ENCODE measurements around the gene DIABLO. TPM values are rescaled to one million over a fixed set of nuclear protein-coding genes. Genes with fewer than 3 reads are reported as not detected.
"Not testable (repeated sequence)": the region's sequence is repeated elsewhere in the genome, so short reads cannot be mapped to it uniquely, and the experiment has no call there.

The DIABLO gene
- total RNA-seq = 48.5 TPM
- 62.5 TPM for polyA plus RNA-seq
- long read RNA-seq, donor 1, transcript DIABLO-207 (6 exons, 1,471 nt) = major isoform, 6 of 9 reads
- long read RNA-seq, donor 1, partial matches to known transcripts = 0 of 9 reads
- long read RNA-seq, donor 1, other reads (novel, unspliced or antisense) = 0 of 9 reads
- long read RNA-seq, donor 2 = 0 reads
- long read RNA-seq, donor 3, transcript DIABLO-207 (6 exons, 1,471 nt) = major isoform, 23 of 31 reads
- long read RNA-seq, donor 3, partial matches to known transcripts = 0 of 31 reads
- long read RNA-seq, donor 3, other reads (novel, unspliced or antisense) = 0 of 31 reads
- long read RNA-seq, donor 4, transcript DIABLO-207 (6 exons, 1,471 nt) = major isoform, 13 of 17 reads
- long read RNA-seq, donor 4, partial matches to known transcripts = 0 of 17 reads
- long read RNA-seq, donor 4, other reads (novel, unspliced or antisense) = 0 of 17 reads
- long read RNA-seq, donor 5, transcript DIABLO-202 (6 exons, 1,336 nt) = minor isoform, 7 of 38 reads
- long read RNA-seq, donor 5, transcript DIABLO-207 (6 exons, 1,471 nt) = major isoform, 22 of 38 reads
- long read RNA-seq, donor 5, partial matches to known transcripts = 0 of 38 reads
- long read RNA-seq, donor 5, other reads (novel, unspliced or antisense) = 0 of 38 reads
- long read RNA-seq, donor 6, transcript DIABLO-207 (6 exons, 1,471 nt) = major isoform, 24 of 26 reads
- long read RNA-seq, donor 6, partial matches to known transcripts = 0 of 26 reads
- long read RNA-seq, donor 6, other reads (novel, unspliced or antisense) = 0 of 26 reads
- long read RNA-seq, donor 7, transcript DIABLO-207 (6 exons, 1,471 nt) = major isoform, 19 of 27 reads
- long read RNA-seq, donor 7, transcript DIABLO-202 (6 exons, 1,336 nt) = minor isoform, 5 of 27 reads
- long read RNA-seq, donor 7, partial matches to known transcripts = 0 of 27 reads
- long read RNA-seq, donor 7, other reads (novel, unspliced or antisense) = 0 of 27 reads
- long read RNA-seq, donor 8, transcript DIABLO-207 (6 exons, 1,471 nt) = major isoform, 8 of 11 reads
- long read RNA-seq, donor 8, partial matches to known transcripts = 0 of 11 reads
- long read RNA-seq, donor 8, other reads (novel, unspliced or antisense) = 0 of 11 reads
- long read RNA-seq, donor 9, transcript DIABLO-207 (6 exons, 1,471 nt) = major isoform, 15 of 20 reads
- long read RNA-seq, donor 9, partial matches to known transcripts = 0 of 20 reads
- long read RNA-seq, donor 9, other reads (novel, unspliced or antisense) = 0 of 20 reads
- long read RNA-seq, donor 10, transcript DIABLO-207 (6 exons, 1,471 nt) = major isoform, 21 of 27 reads
- long read RNA-seq, donor 10, partial matches to known transcripts = 0 of 27 reads
- long read RNA-seq, donor 10, other reads (novel, unspliced or antisense) = 0 of 27 reads

- Histone ChIP-seq H3K36me3 (ENCODE audit: control insufficient read depth in 2 of 2, insufficient read depth in 2 of 2, low read length in 1 of 2) (peaks cover 19 to 40% of the 10 kb centered on the region in 2 donors), H3K4me1 (ENCODE audit: control insufficient read depth in 2 of 2, insufficient read depth in 2 of 2, low read length in 2 of 2) (peaks cover 25 to 35% of the 10 kb centered on the region in 2 donors)
- WGBS = under 1% methylated on average over 74 of the region's 74 CpGs
Measured at GRCh38 chr12:122225683-122226365, at the start of gene DIABLO. DIABLO (minus strand) TSS chr12:122226052; CDS start chr12:122226014, 38 bp downstream.

GRCh38 chr12:122275459-122275858 is 49.6 kb upstream of the DIABLO start:
- WGBS = 98% methylated on average over 8 of the region's 8 CpGs
- H3K9me3 ChIP-seq (ENCODE audit: control insufficient read depth in 2 of 2, insufficient read depth in 1 of 2, low read length in 1 of 2) = no peaks in the 10 kb centered on the region
- no peaks in the 10 kb centered on the region for H3K27me3 ChIP-seq (ENCODE audit: control insufficient read depth in 2 of 2, insufficient read depth in 1 of 2, low read length in 1 of 2)
- H3K4me3 ChIP-seq (ENCODE audit: low read length in 2 of 2) = no peak overlapping the region
- no peak for DNase-seq (ENCODE audit: low read depth in 6 of 9, low spot score in 9 of 9)
- no peak overlapping the region for H3K27ac ChIP-seq (ENCODE audit: low read depth in 1 of 2, low read length in 1 of 2)
- H3K4me1 ChIP-seq (ENCODE audit: control insufficient read depth in 2 of 2, insufficient read depth in 2 of 2, low read length in 2 of 2) = no peaks in the 10 kb centered on the region
- H3K36me3 ChIP-seq (ENCODE audit: control insufficient read depth in 2 of 2, insufficient read depth in 2 of 2, low read length in 1 of 2) = peaks cover 14 to 15% of the 10 kb centered on the region in 2 donors

More at GRCh38 chr12:122225683-122226365, at the start of gene DIABLO:
- peak; percentile 92 to 100 (median 100) for DNase-seq (ENCODE audit: low read depth in 6 of 9, low spot score in 9 of 9)
- H3K27ac ChIP-seq (ENCODE audit: low read depth in 1 of 2, low read length in 1 of 2) = peak within 1 kb of the TSS; percentile 84 to 95
- peak within 1 kb of the TSS; percentile 76 to 97 for H3K4me3 ChIP-seq (ENCODE audit: low read length in 2 of 2)
- no peaks in the 10 kb centered on the region for H3K27me3 ChIP-seq (ENCODE audit: control insufficient read depth in 2 of 2, insufficient read depth in 1 of 2, low read length in 1 of 2)
- peaks cover 0 to 7% of the 10 kb centered on the region in 2 donors for H3K9me3 ChIP-seq (ENCODE audit: control insufficient read depth in 2 of 2, insufficient read depth in 1 of 2, low read length in 1 of 2)

- peak within 1 kb of the TSS; percentile 68 to 86 for H3K4me3 ChIP-seq (ENCODE audit: low read length in 2 of 2)
- WGBS = under 1% methylated on average over 56 of the region's 56 CpGs
- no peaks in the 10 kb centered on the region for H3K27me3 ChIP-seq (ENCODE audit: control insufficient read depth in 2 of 2, insufficient read depth in 1 of 2, low read length in 1 of 2)
- H3K4me1 ChIP-seq (ENCODE audit: control insufficient read depth in 2 of 2, insufficient read depth in 2 of 2, low read length in 2 of 2) = peaks cover 5 to 15% of the 10 kb centered on the region in 2 donors
- DNase-seq (ENCODE audit: low read depth in 6 of 9, low spot score in 9 of 9) = peak; percentile 90 to 99 (median 94)
- H3K27ac ChIP-seq (ENCODE audit: low read depth in 1 of 2, low read length in 1 of 2) = peak within 1 kb of the TSS; percentile 67 to 97
- no peaks in the 10 kb centered on the region for H3K9me3 ChIP-seq (ENCODE audit: control insufficient read depth in 2 of 2, insufficient read depth in 1 of 2, low read length in 1 of 2)
- peaks cover 2 to 16% of the 10 kb centered on the region in 2 donors for H3K36me3 ChIP-seq (ENCODE audit: control insufficient read depth in 2 of 2, insufficient read depth in 2 of 2, low read length in 1 of 2)
Measured at GRCh38 chr12:122266230-122266901, 40.5 kb upstream of the DIABLO start, which contains the start of gene VPS33A. VPS33A (minus strand) TSS chr12:122266494; CDS start chr12:122266408, 86 bp downstream.

- Histone ChIP-seq H3K36me3 (ENCODE audit: control insufficient read depth in 2 of 2, insufficient read depth in 2 of 2, low read length in 1 of 2) (peaks cover 4 to 21% of the 10 kb centered on the region in 2 donors), H3K27ac (ENCODE audit: low read depth in 1 of 2, low read length in 1 of 2) (peak overlapping the region; percentile 67 to 97), H3K27me3 (ENCODE audit: control insufficient read depth in 2 of 2, insufficient read depth in 1 of 2, low read length in 1 of 2) (no peaks in the 10 kb centered on the region), H3K4me1 (ENCODE audit: control insufficient read depth in 2 of 2, insufficient read depth in 2 of 2, low read length in 2 of 2) (peaks cover 5 to 15% of the 10 kb centered on the region in 2 donors), H3K4me3 (ENCODE audit: low read length in 2 of 2) (peak overlapping the region; percentile 68 to 86), H3K9me3 (ENCODE audit: control insufficient read depth in 2 of 2, insufficient read depth in 1 of 2, low read length in 1 of 2) (no peaks in the 10 kb centered on the region)
- WGBS = 1% methylated on average over 17 of the region's 17 CpGs
- DNase-seq (ENCODE audit: low read depth in 6 of 9, low spot score in 9 of 9) = no peak
Measured at GRCh38 chr12:122265886-122266229, 40.0 kb upstream of the DIABLO start.

- Histone ChIP-seq H3K27ac (ENCODE audit: low read depth in 1 of 2, low read length in 1 of 2) (peak overlapping the region; percentile 67 to 97), H3K4me1 (ENCODE audit: control insufficient read depth in 2 of 2, insufficient read depth in 2 of 2, low read length in 2 of 2) (peaks cover 5 to 15% of the 10 kb centered on the region in 2 donors), H3K9me3 (ENCODE audit: control insufficient read depth in 2 of 2, insufficient read depth in 1 of 2, low read length in 1 of 2) (no peaks in the 10 kb centered on the region), H3K4me3 (ENCODE audit: low read length in 2 of 2) (peak overlapping the region; percentile 68 to 86), H3K36me3 (ENCODE audit: control insufficient read depth in 2 of 2, insufficient read depth in 2 of 2, low read length in 1 of 2) (peaks cover 4 to 25% of the 10 kb centered on the region in 2 donors), H3K27me3 (ENCODE audit: control insufficient read depth in 2 of 2, insufficient read depth in 1 of 2, low read length in 1 of 2) (no peaks in the 10 kb centered on the region)
- 24% methylated on average over 1 of the region's 1 CpG for WGBS
- no peak for DNase-seq (ENCODE audit: low read depth in 6 of 9, low spot score in 9 of 9)
Measured at GRCh38 chr12:122265476-122265875, 39.6 kb upstream of the DIABLO start.

- H3K36me3 ChIP-seq (ENCODE audit: control insufficient read depth in 2 of 2, insufficient read depth in 2 of 2, low read length in 1 of 2) = peaks cover 30 to 55% of the 10 kb centered on the region in 2 donors
- 92% methylated on average over 14 of the region's 14 CpGs for WGBS
- not testable (repeated sequence) for H3K27ac ChIP-seq (ENCODE audit: low read depth in 1 of 2, low read length in 1 of 2); H3K4me3 ChIP-seq (ENCODE audit: low read length in 2 of 2); DNase-seq (ENCODE audit: low read depth in 6 of 9, low spot score in 9 of 9); H3K9me3 ChIP-seq (ENCODE audit: control insufficient read depth in 2 of 2, insufficient read depth in 1 of 2, low read length in 1 of 2); H3K27me3 ChIP-seq (ENCODE audit: control insufficient read depth in 2 of 2, insufficient read depth in 1 of 2, low read length in 1 of 2)
- peaks cover 3 to 10% of the 10 kb centered on the region in 2 donors for H3K4me1 ChIP-seq (ENCODE audit: control insufficient read depth in 2 of 2, insufficient read depth in 2 of 2, low read length in 2 of 2)
Measured at GRCh38 chr12:122260735-122261134, 34.9 kb upstream of the DIABLO start.

GRCh38 chr12:122258939-122259338 is 33.1 kb upstream of the DIABLO start:
- H3K9me3 ChIP-seq (ENCODE audit: control insufficient read depth in 2 of 2, insufficient read depth in 1 of 2, low read length in 1 of 2); H3K4me1 ChIP-seq (ENCODE audit: control insufficient read depth in 2 of 2, insufficient read depth in 2 of 2, low read length in 2 of 2); H3K4me3 ChIP-seq (ENCODE audit: low read length in 2 of 2); H3K27me3 ChIP-seq (ENCODE audit: control insufficient read depth in 2 of 2, insufficient read depth in 1 of 2, low read length in 1 of 2); DNase-seq (ENCODE audit: low read depth in 6 of 9, low spot score in 9 of 9); H3K27ac ChIP-seq (ENCODE audit: low read depth in 1 of 2, low read length in 1 of 2): not testable (repeated sequence)
- WGBS = 94% methylated on average over 4 of the region's 4 CpGs
- H3K36me3 ChIP-seq (ENCODE audit: control insufficient read depth in 2 of 2, insufficient read depth in 2 of 2, low read length in 1 of 2) = peaks cover 34 to 59% of the 10 kb centered on the region in 2 donors

Measured in thymus (tissue), 14 donors.